GM21367 (cell line): ENCODE results near the gene USH2A.

ENCODE experiments used
- ATAC-seq: cut with Tn5 transposase; IDR thresholded peaks from one replicate; pipeline ENCODE4 v1.9.1; 2021; ENCODE audit not compliant: unreplicated experiment

Gene USH2A

DNA sequence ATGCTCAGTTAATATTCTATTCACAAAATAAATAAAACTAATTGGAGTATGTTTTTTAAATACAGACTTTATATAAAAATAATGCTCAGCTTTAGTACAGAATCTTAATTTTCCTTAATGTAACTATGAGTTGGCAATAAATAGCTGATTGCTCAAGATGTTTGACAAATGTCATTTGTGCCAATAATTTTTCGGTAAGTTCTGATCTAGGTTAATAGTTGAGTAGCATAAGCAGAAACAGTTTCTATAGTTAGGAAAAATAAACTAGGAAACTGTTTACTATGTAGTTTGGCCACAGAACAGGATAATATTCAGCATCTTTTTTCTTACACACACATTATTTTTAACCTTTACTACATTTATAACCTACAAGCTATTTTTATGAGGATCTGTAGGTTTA is 815.8 kb downstream of the USH2A start:
- no peak for ATAC-seq

DNA sequence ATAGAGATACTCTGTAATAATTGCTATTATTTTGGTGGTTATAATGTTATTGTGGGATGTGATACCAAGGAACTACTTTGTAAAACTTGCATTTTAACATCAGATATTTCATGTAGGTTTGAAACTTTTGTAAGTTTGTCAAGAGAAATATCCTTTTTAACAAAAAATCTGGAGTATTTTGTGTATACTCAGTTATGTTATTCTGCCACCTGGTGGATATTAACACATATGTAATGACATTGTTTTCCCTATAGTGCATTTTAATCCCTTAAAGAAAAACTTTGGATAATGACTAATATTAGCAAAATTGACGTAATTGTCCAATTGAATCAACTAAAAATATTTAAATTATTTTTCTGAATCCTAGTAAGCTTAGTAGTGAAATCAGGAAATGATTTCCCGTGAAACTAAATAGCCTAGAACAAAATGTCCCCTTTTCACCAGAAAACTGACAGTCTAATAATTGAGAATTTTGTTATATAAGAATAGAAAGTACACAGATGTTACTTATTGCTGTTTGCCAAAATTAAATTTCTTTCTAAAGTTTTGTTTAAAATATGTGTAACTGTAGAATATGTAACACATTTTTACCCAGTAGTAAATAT is 816.6 kb downstream of the USH2A start:
- no peak for ATAC-seq

DNA sequence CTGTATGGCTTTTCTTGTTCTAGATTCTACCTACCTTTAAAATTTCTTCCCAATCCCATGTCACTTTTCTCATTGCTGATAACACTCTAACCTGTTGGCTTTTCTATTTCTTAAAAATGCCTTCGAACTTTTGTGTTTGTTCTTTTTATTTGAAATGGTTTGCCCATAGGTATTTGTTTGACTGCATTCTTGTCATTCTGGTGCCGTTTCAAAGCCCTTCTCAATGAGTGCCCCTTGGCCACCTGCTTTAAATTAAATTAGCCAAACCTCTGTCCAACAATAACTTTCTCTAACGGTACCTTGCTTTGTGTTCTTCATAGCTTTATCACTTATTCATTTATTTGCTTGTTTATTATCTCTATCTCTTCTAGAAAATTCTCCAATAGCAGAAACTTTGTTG is 817.2 kb downstream of the USH2A start:
- no peak for ATAC-seq

DNA sequence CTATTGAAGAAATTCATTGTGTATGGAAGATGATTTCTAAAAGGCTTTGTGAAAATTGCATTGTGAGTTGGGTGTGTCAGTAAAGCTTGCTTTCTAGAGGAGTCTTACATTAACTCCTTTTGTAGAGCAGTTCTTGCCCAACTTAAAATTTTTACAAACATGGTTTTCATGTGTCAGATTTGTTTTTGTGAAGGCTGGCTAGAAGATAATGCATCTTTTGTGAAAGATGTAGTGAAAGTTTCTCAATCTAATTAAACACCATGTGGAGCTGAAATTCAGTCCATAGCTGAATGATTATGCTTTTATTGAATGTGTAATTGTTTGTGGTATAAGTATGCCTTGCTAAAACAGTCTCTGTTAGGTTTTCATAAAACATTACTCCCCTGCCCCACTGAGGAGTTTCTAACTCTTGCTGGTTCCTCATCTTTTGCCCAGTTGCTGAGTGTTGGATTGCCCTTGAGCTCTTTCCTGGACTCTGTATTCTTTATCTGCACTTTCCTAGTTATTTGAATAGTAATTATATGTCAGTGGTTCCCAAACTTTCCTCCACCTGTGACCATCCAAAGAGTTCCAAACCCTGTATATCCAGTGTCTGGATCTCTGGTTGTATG is 818.1 kb downstream of the USH2A start:
- ATAC-seq, result no peak

DNA sequence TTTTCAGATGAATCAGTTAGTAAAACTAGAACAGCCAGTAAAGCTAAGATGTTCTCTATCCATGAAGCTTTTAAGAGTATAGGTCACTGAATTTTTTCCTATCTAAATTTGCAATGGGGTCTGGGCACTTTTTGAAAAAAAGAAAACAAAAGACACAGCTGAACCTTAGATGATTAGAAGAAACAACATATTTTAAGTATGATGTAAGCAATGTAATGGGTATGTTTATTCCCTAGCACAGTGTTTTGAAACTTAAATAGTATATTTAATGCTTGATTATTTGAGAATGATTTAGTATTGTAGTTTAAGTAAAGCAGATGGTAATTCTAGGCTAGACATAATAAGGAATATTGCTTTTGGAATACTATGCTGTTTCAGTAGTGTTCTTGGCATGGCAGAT is 819.9 kb downstream of the USH2A start:
- ATAC-seq, result no peak

DNA sequence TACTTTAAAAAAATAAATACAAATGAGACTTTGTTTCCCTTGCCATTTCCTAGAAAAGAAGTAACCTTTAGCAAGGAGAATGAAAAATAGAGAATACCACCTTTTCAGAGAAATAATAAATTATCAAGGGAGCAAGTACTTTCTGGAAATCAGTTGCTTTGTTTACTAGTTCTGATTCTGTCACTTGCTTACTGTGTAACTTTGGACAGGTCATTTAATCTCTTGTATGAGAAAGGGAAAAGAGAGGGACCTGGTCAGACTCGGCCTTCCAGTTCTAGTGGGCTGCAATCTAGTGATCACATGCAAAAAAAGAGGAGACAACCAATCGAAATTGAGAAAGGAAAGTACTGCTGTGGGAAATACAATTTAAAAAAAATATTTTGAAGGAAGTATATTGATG is 822.0 kb downstream of the USH2A start:
- no peak for ATAC-seq

DNA sequence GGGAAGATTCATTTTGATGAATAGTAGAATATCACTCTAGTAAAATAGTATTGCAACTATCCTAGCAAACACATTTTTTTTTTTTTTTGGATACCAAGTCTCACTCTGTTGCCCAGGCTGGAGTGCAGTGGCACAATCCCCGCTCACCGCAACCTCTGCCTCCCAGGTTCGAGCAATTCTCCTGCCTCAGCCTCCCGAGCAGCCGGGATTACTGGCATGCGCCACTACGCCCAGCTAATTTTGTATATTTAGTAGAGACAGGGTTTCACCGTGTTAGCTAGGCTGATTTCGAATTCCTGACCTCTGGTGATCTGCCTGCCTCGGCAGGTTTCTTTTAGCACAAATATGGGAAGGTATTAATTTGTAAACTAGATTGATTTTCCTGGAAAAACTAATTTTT is 822.4 kb downstream of the USH2A start:
- no peak for ATAC-seq

DNA sequence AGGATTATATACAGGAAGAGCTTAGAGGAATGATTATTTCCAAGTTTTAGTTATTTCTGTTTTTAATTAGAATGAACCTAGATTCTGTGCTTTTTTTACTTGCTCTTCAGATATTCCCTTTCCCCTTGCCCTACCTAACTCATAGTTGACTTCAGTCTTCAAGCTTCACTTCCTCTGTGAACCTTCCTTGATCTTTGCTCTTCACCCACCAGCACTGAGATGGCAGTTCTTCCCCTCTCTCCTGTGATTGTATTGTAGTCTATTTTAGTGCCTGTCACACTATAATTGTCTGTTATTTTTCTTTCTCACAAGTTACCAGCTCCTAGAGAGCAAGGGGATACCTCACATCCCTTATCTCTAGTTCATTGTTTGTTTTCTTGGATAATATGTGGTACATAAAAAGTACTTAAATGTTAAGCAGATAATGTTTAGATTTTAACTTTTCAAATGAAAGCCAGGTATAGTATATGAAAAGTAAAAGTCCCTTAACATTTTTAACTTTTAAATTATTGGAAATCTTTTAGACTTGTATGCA is 822.9 kb downstream of the USH2A start:
- ATAC-seq, result no peak

DNA sequence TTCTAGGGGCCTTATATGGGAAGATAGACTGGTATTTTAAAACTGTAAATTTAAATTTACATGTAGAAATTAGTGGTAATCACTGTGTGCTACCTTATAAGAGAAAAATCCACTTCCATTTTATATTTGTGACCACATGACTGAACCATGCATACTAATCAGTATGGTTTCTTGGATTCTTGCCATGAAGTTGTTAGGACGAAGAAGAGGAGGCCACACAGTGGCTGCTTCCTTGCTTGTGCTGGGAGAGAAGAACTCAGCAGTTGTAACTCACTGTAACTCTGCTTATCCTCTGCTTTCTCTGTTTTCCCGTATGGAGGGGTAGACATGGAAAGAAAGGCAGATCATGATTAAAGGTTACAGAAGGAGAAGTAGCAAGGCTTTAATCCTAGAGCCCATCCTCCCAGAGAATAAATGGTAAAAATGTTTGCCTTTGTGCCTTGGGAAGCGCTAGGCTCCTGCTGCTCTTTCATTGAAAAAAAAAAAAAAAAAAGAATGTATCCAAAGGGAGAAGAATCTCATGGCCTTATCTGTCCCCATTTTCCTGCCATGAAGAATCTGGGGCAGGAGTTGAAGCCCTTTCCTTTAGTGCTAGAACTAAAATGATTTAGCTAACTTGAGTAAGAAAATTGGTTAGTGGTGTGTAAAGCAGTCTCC is 823.7 kb downstream of the USH2A start:
- ATAC-seq, result no peak

DNA sequence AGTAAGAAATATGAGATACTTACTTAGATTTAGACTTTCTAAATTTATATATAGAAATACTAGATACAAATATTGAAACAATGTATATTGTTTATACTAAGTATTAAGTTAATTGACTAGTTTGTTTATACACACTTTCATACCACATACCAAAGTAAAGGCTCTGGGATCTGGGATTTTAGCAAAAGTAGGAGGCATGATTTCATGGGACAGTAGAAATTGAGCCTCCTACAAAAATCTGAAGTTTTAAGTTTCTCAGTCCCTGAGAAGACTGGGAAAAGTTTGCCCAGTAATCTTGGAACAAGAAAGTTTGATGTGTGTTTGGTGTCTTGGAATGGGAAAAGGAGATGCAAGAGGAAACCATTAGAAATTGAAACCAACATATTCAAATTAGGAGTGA is 825.3 kb downstream of the USH2A start:
- ATAC-seq, result no peak

DNA sequence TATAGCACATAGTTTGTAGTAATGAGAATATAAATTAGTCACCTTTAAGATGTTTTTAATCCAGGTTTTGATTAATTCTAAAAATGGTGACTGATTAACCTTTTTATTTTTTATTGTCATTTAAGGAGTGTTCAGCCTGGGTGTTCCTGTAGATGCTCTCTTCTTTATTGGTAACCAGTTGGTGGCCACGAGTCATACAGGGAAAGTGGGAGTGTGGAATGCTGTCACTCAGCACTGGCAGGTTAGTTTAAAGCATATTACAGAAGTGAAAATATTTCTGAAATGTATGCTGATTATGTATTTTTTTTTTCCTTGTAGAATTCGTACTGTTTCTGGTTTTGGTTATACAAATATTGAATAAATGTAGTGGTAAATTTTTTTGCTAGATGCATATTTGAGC is 828.0 kb downstream of the USH2A start:
- no peak for ATAC-seq

DNA sequence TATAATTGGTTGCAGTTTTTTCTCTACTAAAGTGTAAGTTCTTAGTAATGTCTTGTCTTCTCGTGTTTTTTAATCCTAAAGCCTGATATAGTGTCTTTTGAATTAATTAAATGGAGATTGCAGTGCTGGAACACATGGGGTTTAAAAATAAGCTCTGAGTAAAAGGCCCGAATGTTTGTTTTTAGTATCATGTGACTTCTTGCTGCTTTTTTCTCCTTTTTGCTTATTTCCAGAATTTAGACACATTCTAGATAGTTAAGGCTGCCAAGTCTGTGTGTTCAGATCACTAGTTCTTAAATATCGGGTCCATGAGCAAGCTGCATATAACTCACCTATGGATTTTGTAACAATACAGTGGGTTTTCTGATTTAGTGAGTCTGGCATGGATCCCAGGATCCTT is 828.6 kb downstream of the USH2A start:
- ATAC-seq, result no peak

DNA sequence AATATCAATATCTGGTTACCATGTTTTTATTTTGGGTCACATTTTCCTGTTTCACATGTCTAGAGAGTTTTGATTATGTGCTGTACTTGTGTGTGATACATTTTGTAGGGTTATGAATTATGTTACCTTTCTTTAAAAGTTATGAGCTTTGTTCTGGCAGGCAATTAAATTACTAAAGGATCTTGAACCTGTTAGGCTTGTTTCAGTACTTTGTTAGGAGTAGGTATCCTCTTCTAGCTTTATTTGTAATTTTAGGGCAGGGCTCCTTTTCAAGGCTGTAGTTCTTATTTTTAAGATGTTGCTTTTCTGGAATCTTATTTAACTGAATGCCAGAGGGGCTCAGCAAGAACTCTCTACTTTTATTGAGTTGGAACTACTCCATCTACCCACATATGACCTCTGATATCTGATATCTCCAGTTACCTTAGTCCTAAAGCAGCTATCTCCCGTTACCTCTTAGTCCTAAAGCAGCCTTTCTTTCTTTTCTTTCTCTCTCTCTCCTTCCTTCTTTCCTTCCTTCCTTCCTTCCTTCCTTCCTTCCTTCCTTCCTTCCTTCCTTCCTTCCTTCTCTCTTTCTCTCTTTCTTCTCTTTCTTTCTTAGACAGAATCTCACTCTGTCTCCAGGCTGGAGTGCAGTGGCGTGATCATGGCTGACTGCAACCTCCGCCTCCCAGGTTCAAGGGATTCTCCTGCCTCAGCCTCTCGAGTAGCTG is 832.3 kb downstream of the USH2A start:
- ATAC-seq, result no peak

DNA sequence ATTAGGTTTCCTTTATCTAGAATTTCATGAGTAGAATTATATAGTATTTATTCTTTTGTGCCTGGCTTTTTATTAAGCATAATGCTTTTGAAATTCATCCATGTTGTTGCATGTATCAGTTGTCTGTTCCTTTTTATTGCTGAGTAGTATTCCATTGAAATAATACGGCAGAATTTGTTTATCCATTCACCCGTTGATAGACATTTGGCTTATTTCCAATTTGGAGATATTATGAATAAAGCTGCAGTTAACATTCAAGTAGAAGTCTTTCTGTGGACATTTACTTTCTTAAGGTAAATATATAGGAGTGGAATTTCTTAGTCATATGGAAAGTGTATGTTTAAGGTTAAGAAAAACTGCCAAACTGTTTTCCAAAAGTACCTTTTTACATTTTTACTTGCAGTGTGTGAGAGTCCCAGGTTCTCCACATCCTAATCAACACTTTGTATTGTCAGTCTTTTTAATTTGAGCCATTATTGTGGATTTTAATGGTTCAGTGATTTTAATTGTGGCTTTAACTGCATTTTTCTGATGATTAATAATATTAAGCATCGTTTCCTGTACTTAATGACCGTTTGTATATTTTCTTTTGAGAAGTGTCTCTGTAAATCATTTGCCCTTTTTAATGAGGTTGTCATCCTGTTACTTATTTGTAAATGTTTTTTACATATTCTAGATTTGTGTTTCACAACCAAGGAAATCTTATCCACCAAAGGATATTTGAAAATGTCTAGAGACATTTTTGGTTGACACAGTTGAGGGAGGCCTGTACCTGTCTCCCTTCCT is 833.4 kb downstream of the USH2A start:
- ATAC-seq, result no peak

DNA sequence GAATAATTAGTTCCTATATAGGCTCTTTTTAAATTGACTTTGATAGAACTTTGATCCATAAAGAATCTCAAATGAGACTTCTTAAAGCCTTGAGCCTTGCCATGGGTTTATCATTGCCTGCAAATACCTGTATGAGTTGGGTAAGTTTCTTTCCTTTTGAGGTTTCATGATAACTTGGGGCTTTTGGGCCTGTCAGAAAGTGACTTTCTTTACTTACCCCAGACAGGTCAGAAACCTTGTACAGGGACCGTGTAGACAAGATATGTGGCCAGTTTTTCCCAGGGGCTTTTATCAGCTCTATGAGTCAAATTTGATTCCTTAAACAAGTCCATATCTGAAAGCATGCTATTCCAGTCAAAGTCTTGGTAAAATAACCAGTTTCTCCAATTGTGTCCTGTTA is 838.9 kb downstream of the USH2A start:
- no peak for ATAC-seq

DNA sequence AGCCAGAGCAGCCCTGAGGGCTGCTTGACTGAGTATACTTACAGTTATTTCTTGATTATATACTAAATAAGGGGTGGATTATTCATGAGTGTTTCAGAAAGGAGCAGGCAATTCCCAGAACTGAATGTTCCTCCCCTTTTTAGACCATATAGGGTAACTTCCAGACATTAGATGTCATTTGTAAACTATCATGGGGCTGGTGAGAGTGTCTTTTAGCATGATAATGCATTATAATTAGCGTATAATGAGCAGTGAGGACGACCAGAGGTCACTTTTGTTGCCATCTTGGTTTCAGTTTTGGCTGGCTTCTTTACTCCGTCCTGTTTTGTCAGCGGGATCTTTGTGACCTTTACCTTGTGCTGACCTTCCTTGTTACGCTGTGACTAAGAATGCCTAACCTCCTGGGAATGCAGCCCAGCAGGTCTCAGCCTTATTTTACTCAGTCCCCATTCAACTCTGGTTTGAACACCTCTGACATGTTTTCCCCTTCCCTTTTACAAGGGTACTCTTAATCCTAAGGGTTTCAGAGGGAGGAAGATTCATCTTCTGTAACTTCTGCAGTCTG is 840.0 kb downstream of the USH2A start:
- ATAC-seq, result no peak

DNA sequence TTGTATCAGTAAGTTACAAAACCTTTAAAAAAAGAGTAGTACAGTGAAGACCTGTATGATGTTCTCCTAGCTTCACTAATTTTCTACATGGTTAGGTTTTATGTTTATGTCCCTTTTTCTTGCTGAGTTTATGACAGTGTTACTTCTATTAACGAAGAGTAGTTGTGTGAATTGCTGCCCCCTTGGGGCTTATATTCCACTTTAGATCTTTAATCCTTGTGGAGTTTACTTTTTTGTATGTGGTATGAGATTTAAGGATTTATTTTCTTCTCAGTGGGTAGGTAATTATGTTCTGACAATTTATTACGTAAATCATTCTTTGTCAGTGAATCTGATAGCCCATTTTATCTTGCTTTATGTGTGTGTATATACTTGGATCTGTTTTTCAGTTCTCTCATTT is 841.4 kb downstream of the USH2A start:
- ATAC-seq, result no peak
